HepG2 (cell line): Measurements from ENCODE around the gene C1GALT1. TPM values are rescaled to one million over a fixed set of nuclear protein-coding genes. Genes with fewer than 3 reads are reported as not detected.
A peak's percentile ranks its signal among the peaks of the same experiment; 100 is the strongest.

Source experiments
- ASH2L ChIP-seq: fragments of 300-600, 200-600 bp; sonication (generic); IDR thresholded peaks from 2 replicates; pipeline ENCODE4 v1.7.0; 2017; ENCODE audit warnings: low read depth, mild to moderate bottlenecking, moderate library complexity, mixed read lengths, low read length; ENCODE audit not compliant: insufficient read length
- ETV6 ChIP-seq: sonication (generic); formaldehyde crosslinking; conservative IDR thresholded peaks from 2 replicates; pipeline ENCODE4 v1.4.0; 2020; ENCODE audit warnings: missing genetic modification reagents
- FOXO4 ChIP-seq: sonication (generic); formaldehyde crosslinking; conservative IDR thresholded peaks from 2 replicates; pipeline ENCODE4 v1.8.1; 2023; ENCODE audit warnings: missing genetic modification reagents
- HMG20A ChIP-seq: IDR thresholded peaks from 2 replicates; pipeline ENCODE4 v1.6.1; 2016; ENCODE audit warnings: borderline replicate concordance
- KLF12 ChIP-seq: sonication (generic); formaldehyde crosslinking; IDR thresholded peaks from 2 replicates; pipeline ENCODE4 v1.4.0; 2020; ENCODE audit warnings: missing genetic modification reagents, borderline replicate concordance
- KMT2A ChIP-seq: sonication (generic); formaldehyde crosslinking; IDR thresholded peaks from 2 replicates; pipeline ENCODE4 v1.4.0; 2020; ENCODE audit warnings: missing genetic modification reagents
- PHF20 ChIP-seq: sonication (generic); formaldehyde crosslinking; IDR thresholded peaks from 2 replicates; pipeline ENCODE4 v1.5.0; 2020; ENCODE audit warnings: mild to moderate bottlenecking, missing genetic modification reagents
- PHF21A ChIP-seq: sonication (generic); formaldehyde crosslinking; IDR thresholded peaks from 2 replicates; pipeline ENCODE4 v1.5.0; 2020; ENCODE audit warnings: mild to moderate bottlenecking, missing genetic modification reagents
- POLR2G ChIP-seq: fragments of 200-400 bp; formaldehyde crosslinking; IDR thresholded peaks from 2 replicates; pipeline ENCODE4 v1.6.1; 2018; ENCODE audit warnings: mild to moderate bottlenecking, low read depth, low read length, moderate library complexity
- SAP130 ChIP-seq: IDR thresholded peaks from 2 replicates; pipeline ENCODE4 v1.6.1; 2016; ENCODE audit warnings: low read depth
- SMARCE1 ChIP-seq: fragments of 450-650 bp; IDR thresholded peaks from 2 replicates; pipeline ENCODE4 v1.6.1; 2017; ENCODE audit warnings: borderline replicate concordance
- TRIM24 ChIP-seq: sonication (generic); formaldehyde crosslinking; IDR thresholded peaks from 2 replicates; pipeline ENCODE4 v1.8.0; 2022; ENCODE audit warnings: mild to moderate bottlenecking, missing genetic modification reagents
- ZBTB20 ChIP-seq: sonication (generic); formaldehyde crosslinking; IDR thresholded peaks from 2 replicates; pipeline ENCODE4 v1.8.1; 2023; ENCODE audit warnings: missing genetic modification reagents, low read depth, mild to moderate bottlenecking, borderline replicate concordance
- ZNF276 ChIP-seq: sonication (generic); formaldehyde crosslinking; IDR thresholded peaks from 2 replicates; pipeline ENCODE4 v1.4.0; 2020; ENCODE audit warnings: mild to moderate bottlenecking, low read depth, missing genetic modification reagents
- ZNF703 ChIP-seq: sonication (generic); formaldehyde crosslinking; IDR thresholded peaks from 2 replicates; pipeline ENCODE4 v1.5.1; 2020; ENCODE audit warnings: missing genetic modification reagents, mild to moderate bottlenecking, moderate library complexity, borderline replicate concordance
- ZNF749 ChIP-seq: sonication (generic); formaldehyde crosslinking; IDR thresholded peaks from 2 replicates; pipeline ENCODE4 v1.8.0; 2022; ENCODE audit warnings: mild to moderate bottlenecking, missing genetic modification reagents, moderate library complexity, borderline replicate concordance
- polyA plus RNA-seq, 8 experiments: library from polyadenylated mRNA; depleted of rRNA in 3 of 8; stranded (reverse) in 7 of 8; unstranded in 1 of 8; fragments of >200 nt; fragmentation: Illumina TruSeq in 4 of 8; extraction: Trizol in 4 of 8; gene quantifications; 2 replicates each; pipeline versions ENCODE4 v1.2.1 to v1.2.3, GENCODE V29; 2011 to 2016; ENCODE audit warnings: low read depth in 4 of 8, missing spikeins in 1 of 8, mixed read lengths in 1 of 8; ENCODE audit not compliant: insufficient read depth in 1 of 8
- total RNA-seq, 5 experiments: library from RNA; depleted of rRNA; stranded (reverse); fragments of >200 nt; fragmentation: Illumina TruSeq; extraction: Trizol; gene quantifications; 2 replicates each; pipeline ENCODE4 v1.2.3, GENCODE V29; 2016; ENCODE audit warnings: low read depth in 1 of 5
- TF ChIP-seq, protein P1 (sequence below): sonication (generic); formaldehyde crosslinking; IDR thresholded peaks from 2 replicates; pipeline ENCODE4 v1.4.0; 2020; ENCODE audit warnings: missing genetic modification reagents

The C1GALT1 gene
- total and polyA plus RNA-seq, 2 of the 13 experiments (the other 11 are each of a cell fraction or from before 2014, with no cell fraction given), result 57.1 to 65.9 TPM

- peak; percentile 38 for TF ChIP-seq POLR2G
- peak; percentile 54; the same call in 1 of the 2 replicates for TF ChIP-seq ZNF276 (CRISPR knock-in tag)
- TF ChIP-seq HMG20A (CRISPR knock-in tag), result 0 out of 2 replicates have a peak, but pooled peaks have one; percentile 1
- TF ChIP-seq, protein P1, sequence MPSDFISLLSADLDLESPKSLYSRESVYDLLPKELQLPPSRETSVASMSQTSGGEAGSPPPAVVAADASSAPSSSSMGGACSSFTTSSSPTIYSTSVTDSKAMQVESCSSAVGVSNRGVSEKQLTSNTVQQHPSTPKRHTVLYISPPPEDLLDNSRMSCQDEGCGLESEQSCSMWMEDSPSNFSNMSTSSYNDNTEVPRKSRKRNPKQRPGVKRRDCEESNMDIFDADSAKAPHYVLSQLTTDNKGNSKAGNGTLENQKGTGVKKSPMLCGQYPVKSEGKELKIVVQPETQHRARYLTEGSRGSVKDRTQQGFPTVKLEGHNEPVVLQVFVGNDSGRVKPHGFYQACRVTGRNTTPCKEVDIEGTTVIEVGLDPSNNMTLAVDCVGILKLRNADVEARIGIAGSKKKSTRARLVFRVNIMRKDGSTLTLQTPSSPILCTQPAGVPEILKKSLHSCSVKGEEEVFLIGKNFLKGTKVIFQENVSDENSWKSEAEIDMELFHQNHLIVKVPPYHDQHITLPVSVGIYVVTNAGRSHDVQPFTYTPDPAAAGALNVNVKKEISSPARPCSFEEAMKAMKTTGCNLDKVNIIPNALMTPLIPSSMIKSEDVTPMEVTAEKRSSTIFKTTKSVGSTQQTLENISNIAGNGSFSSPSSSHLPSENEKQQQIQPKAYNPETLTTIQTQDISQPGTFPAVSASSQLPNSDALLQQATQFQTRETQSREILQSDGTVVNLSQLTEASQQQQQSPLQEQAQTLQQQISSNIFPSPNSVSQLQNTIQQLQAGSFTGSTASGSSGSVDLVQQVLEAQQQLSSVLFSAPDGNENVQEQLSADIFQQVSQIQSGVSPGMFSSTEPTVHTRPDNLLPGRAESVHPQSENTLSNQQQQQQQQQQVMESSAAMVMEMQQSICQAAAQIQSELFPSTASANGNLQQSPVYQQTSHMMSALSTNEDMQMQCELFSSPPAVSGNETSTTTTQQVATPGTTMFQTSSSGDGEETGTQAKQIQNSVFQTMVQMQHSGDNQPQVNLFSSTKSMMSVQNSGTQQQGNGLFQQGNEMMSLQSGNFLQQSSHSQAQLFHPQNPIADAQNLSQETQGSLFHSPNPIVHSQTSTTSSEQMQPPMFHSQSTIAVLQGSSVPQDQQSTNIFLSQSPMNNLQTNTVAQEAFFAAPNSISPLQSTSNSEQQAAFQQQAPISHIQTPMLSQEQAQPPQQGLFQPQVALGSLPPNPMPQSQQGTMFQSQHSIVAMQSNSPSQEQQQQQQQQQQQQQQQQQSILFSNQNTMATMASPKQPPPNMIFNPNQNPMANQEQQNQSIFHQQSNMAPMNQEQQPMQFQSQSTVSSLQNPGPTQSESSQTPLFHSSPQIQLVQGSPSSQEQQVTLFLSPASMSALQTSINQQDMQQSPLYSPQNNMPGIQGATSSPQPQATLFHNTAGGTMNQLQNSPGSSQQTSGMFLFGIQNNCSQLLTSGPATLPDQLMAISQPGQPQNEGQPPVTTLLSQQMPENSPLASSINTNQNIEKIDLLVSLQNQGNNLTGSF (CRISPR knock-in tag), result no peak
- peak; percentile 28; the same call in 1 of the 2 replicates for TF ChIP-seq PHF21A (CRISPR knock-in tag)
- TF ChIP-seq SAP130, result peak; percentile 3; the same call in 1 of the 2 replicates
- 0 out of 2 replicates have a peak, but pooled peaks have one; percentile 50 for TF ChIP-seq ZNF703 (CRISPR knock-in tag)
- TF ChIP-seq KLF12, result 0 out of 2 replicates have a peak, but pooled peaks have one; percentile 25
- peak; percentile 53 for TF ChIP-seq ASH2L
- peak; percentile 82; the same call in 1 of the 2 replicates for TF ChIP-seq KMT2A (CRISPR knock-in tag)
- 0 out of 2 replicates have a peak, but pooled peaks have one; percentile 3 for TF ChIP-seq PHF20 (CRISPR knock-in tag)
- no peak for TF ChIP-seq ZBTB20 (CRISPR knock-in tag)
- no peak for TF ChIP-seq ETV6
- TF ChIP-seq SMARCE1, result no peak
- 0 out of 2 replicates have a peak, but pooled peaks have one; percentile 16 for TF ChIP-seq TRIM24 (CRISPR knock-in tag)
- TF ChIP-seq FOXO4, result no peak
- peak; percentile 2; the same call in 1 of the 2 replicates for TF ChIP-seq ZNF749 (CRISPR knock-in tag)
Measured at GRCh38 chr7:7183061-7183837, 905 bp downstream of the C1GALT1 start (continued).
